K562 (cell line): ENCODE measurements around the gene TUBB1. TPM values are rescaled to one million over a fixed set of nuclear protein-coding genes. Genes with fewer than 3 reads are reported as not detected.

Source experiments
- ATAC-seq: fragments of 200-7000 bp; cut with Tn5 transposase; 3 replicates; pipeline ENCODE4 v1.9.1; 2020; ENCODE audit warnings: moderate library complexity
- BruUV-seq: library from RNA; stranded (reverse); fragments of 400-500 nt; replicated peaks from 2 replicates; lab custom pipeline; 2021; lab: Mats Ljungman, UMichigan
- CTCF ChIA-PET: fragments of 300-600 bp; formaldehyde crosslinking; extraction: SDS; loops from one replicate; lab custom pipeline; 2021; ENCODE audit warnings: low intra/inter-chr PET ratio; lab: Yijun Ruan, JAX
- POLR2A ChIA-PET: fragments of 300-600, 350-650 bp; sonication (Branson Sonifier 250); formaldehyde crosslinking; extraction: SDS; loops from one replicate; lab custom pipeline; 2021; ENCODE audit warnings: antibody characterized with exemption, inconsistent platforms; lab: Yijun Ruan, JAX
- DNase-seq, 4 experiments: peaks; one replicate each; pipeline versions ENCODE4 v3.0.0 to v3.0.0-alpha.2; 2011 to 2018; ENCODE audit warnings: low spot score in 3 of 4, mixed read lengths in 3 of 4; ENCODE audit errors: extremely low read depth in 1 of 4
- FAIRE-seq: peaks from 2 replicates; lab custom pipeline; 2011; peaks lifted over from hg19 to GRCh38; lab: Jason Lieb, UNC
- H2AFZ ChIP-seq: 2 replicates; pipeline ENCODE4 v1.6.0; 2011; ENCODE audit warnings: low read depth, low read length, control low read depth, inconsistent platforms
- H3K27ac ChIP-seq: fragments of 200-600 bp; 3 replicates; pipeline ENCODE4 v1.8.0; 2011; ENCODE audit warnings: low read depth, mild to moderate bottlenecking, control low read depth, inconsistent platforms, low read length, moderate library complexity, mixed read lengths; ENCODE audit errors: extremely low read depth
- H3K27me3 ChIP-seq, 2 experiments: fragments of 300-600 bp in 1 of 2; 2 replicates in 1 of 2; 3 replicates in 1 of 2; pipeline versions ENCODE4 v1.6.0 to v1.8.0; 2011; ENCODE audit warnings: inconsistent platforms in 2 of 2, low read length in 2 of 2, mild to moderate bottlenecking in 1 of 2, mixed read lengths in 1 of 2, moderate library complexity in 1 of 2; ENCODE audit not compliant: control insufficient read depth in 2 of 2, insufficient read depth in 2 of 2
- H3K36me3 ChIP-seq: fragments of 300-600 bp; 3 replicates; pipeline ENCODE4 v1.8.0; 2011; ENCODE audit warnings: mild to moderate bottlenecking, low read length, inconsistent platforms; ENCODE audit not compliant: control insufficient read depth, insufficient read depth
- H3K4me1 ChIP-seq, 2 experiments: fragments of 200-600 bp in 1 of 2; replicated peaks in 1 of 2; 2 replicates in 1 of 2; 3 replicates in 1 of 2; pipeline versions ENCODE4 v1.5.1 to v1.8.0; 2011; ENCODE audit warnings: inconsistent platforms in 2 of 2, low read length in 2 of 2, mild to moderate bottlenecking in 1 of 2, mixed read lengths in 1 of 2, moderate library complexity in 1 of 2; ENCODE audit not compliant: control insufficient read depth in 2 of 2, insufficient read depth in 2 of 2
- H3K4me2 ChIP-seq: 2 replicates; pipeline ENCODE4 v1.6.1; 2011; ENCODE audit warnings: low read length, control low read depth, inconsistent platforms, mixed read lengths; ENCODE audit not compliant: insufficient read depth
- H3K4me3 ChIP-seq: fragments of 200-600 bp; sonication (generic), shearing (Covaris generic); 2 replicates; pipeline ENCODE4 v1.5.1; 2016; ENCODE audit warnings: control low read depth, inconsistent platforms
- H3K79me2 ChIP-seq: fragments of 200-600 bp; 3 replicates; pipeline ENCODE4 v1.8.0; 2011; ENCODE audit warnings: low read length, inconsistent platforms; ENCODE audit not compliant: control insufficient read depth, insufficient read depth
- H3K9ac ChIP-seq, 2 experiments: 2 replicates each; pipeline versions ENCODE4 v1.6.0 to v1.6.1; 2011; ENCODE audit warnings: low read depth in 2 of 2, low read length in 2 of 2, control low read depth in 1 of 2, inconsistent platforms in 1 of 2, mild to moderate bottlenecking in 1 of 2, mixed read lengths in 1 of 2; ENCODE audit not compliant: insufficient read depth in 1 of 2
- H3K9me1 ChIP-seq: one replicate; pipeline ENCODE4 v1.6.0; 2011; ENCODE audit warnings: inconsistent platforms, mild to moderate bottlenecking, low read length, moderate library complexity; ENCODE audit not compliant: control insufficient read depth, insufficient read depth
- H3K9me3 ChIP-seq: replicated peaks from 2 replicates; pipeline ENCODE4 v1.5.1; 2011; ENCODE audit warnings: low read depth, low read length, inconsistent platforms; ENCODE audit not compliant: control insufficient read depth, insufficient read depth
- H4K20me1 ChIP-seq: replicated peaks from 2 replicates; pipeline ENCODE4 v1.6.1; 2011; ENCODE audit warnings: low read length, inconsistent platforms, mixed read lengths; ENCODE audit not compliant: control insufficient read depth, insufficient read depth
- ARNT ChIP-seq, 2 experiments: fragments of 450-650 bp; IDR thresholded peaks; 2 replicates each; pipeline ENCODE4 v1.6.1; 2016; ENCODE audit warnings: mild to moderate bottlenecking in 1 of 2
- BCLAF1 ChIP-seq, 2 experiments: fragments of 450-650 bp in 1 of 2; IDR thresholded peaks; 2 replicates each; pipeline ENCODE4 v1.6.1; 2011 to 2017; ENCODE audit warnings: low read depth in 2 of 2, antibody characterized with exemption in 1 of 2, borderline replicate concordance in 1 of 2, low read length in 1 of 2, mild to moderate bottlenecking in 1 of 2, mixed read lengths in 1 of 2; ENCODE audit not compliant: control insufficient read depth in 1 of 2
- BRD4 ChIP-seq: fragments of 200-600 bp; sonication (generic); IDR thresholded peaks from 2 replicates; pipeline ENCODE4 v1.6.1; 2017; ENCODE audit warnings: inconsistent platforms
- CBFA2T3 ChIP-seq: fragments of 450-650 bp; IDR thresholded peaks from 2 replicates; pipeline ENCODE4 v1.6.1; 2017
- EHMT2 ChIP-seq: fragments of 450-650 bp; IDR thresholded peaks from 2 replicates; pipeline ENCODE4 v1.6.1; 2018; ENCODE audit warnings: antibody characterized with exemption
- EP400 ChIP-seq: fragments of 450-650 bp; IDR thresholded peaks from 2 replicates; pipeline ENCODE4 v1.6.1; 2017; ENCODE audit warnings: antibody characterized with exemption, mild to moderate bottlenecking, moderate library complexity
- FOXO4 ChIP-seq: fragments of 450-650 bp; formaldehyde crosslinking; IDR thresholded peaks from 2 replicates; pipeline ENCODE4 v1.4.0; 2020; ENCODE audit warnings: mild to moderate bottlenecking, moderate library complexity
- MCM7 ChIP-seq, 2 experiments: fragments of 450-650 bp; IDR thresholded peaks; 2 replicates each; pipeline ENCODE4 v1.6.1; 2016 to 2018
- NKRF ChIP-seq: fragments of 450-650 bp; IDR thresholded peaks from 2 replicates; pipeline ENCODE4 v1.6.1; 2016; ENCODE audit warnings: borderline replicate concordance
- RBM14 ChIP-seq: fragments of 200-400 bp; formaldehyde crosslinking; IDR thresholded peaks from 2 replicates; pipeline ENCODE4 v1.6.1; 2018; ENCODE audit warnings: low read depth, mild to moderate bottlenecking, low read length, moderate library complexity, borderline replicate concordance; ENCODE audit not compliant: insufficient read depth
- SRSF1 ChIP-seq: fragments of 200-400 bp; formaldehyde crosslinking; IDR thresholded peaks from 2 replicates; pipeline ENCODE4 v1.6.1; 2017; ENCODE audit warnings: mild to moderate bottlenecking, low read depth, low read length, moderate library complexity
- ZNF644 ChIP-seq: fragments of 200-800 bp; sonication (Bioruptor generic); IDR thresholded peaks from 2 replicates; pipeline ENCODE4 v1.6.1; 2016; ENCODE audit warnings: low read depth, missing genetic modification characterization, missing compliant biosample characterization
- WGBS: fragments of 100-300 bp; shearing (Covaris generic); methylation state at CpG from one replicate; pipeline ENCODE4 v1.1.6; 2016; ENCODE audit warnings: low coverage, mixed read lengths; ENCODE audit not compliant: insufficient coverage; ENCODE audit errors: missing lambda C conversion rate; 5-methylcytosine and 5-hydroxymethylcytosine counted together
- in situ Hi-C: fragments of 300-500 bp; cut with MboI; formaldehyde crosslinking; loops from 4 replicates; pipeline ENCODE4 v1.15.0; 2018; ENCODE audit warnings: inconsistent platforms, mixed read lengths
- intact Hi-C: fragments of 100-400 bp; cut with micrococcal nuclease; formaldehyde crosslinking; loops from 2 replicates; pipeline ENCODE4 v1.14.2; 2022
- polyA plus RNA-seq, 8 experiments: library from polyadenylated mRNA; depleted of rRNA in 4 of 8; stranded (reverse) in 5 of 8; unstranded in 3 of 8; fragments of >200 nt; fragmentation: Nextera tagmentation in 2 of 8; fragmentation: Illumina TruSeq in 1 of 8; extraction: Ambion mirVana in 2 of 8; extraction: Trizol in 1 of 8; gene quantifications; 2 replicates each; pipeline versions ENCODE4 v1.2.1 to v1.2.3, GENCODE V29; 2011 to 2014; ENCODE audit warnings: inconsistent platforms in 1 of 8, missing spikeins in 1 of 8
- total RNA-seq, 7 experiments: library from RNA; depleted of rRNA in 6 of 7; stranded (reverse); fragments of >200 nt in 6 of 7; fragmentation: Illumina TruSeq in 2 of 7; extraction: Trizol in 2 of 7; gene quantifications; 2 replicates each; pipeline versions ENCODE4 v1.2.1 to v1.2.3, GENCODE V29; 2011 to 2021; ENCODE audit warnings: low replicate concordance in 1 of 7

TUBB1 gene
- total and polyA plus RNA-seq, 9 of the 15 experiments (the other 6 are each of a cell fraction or from before 2014, with no cell fraction given), result 1.5 to 3.9 (median 2.4) TPM

DNA sequence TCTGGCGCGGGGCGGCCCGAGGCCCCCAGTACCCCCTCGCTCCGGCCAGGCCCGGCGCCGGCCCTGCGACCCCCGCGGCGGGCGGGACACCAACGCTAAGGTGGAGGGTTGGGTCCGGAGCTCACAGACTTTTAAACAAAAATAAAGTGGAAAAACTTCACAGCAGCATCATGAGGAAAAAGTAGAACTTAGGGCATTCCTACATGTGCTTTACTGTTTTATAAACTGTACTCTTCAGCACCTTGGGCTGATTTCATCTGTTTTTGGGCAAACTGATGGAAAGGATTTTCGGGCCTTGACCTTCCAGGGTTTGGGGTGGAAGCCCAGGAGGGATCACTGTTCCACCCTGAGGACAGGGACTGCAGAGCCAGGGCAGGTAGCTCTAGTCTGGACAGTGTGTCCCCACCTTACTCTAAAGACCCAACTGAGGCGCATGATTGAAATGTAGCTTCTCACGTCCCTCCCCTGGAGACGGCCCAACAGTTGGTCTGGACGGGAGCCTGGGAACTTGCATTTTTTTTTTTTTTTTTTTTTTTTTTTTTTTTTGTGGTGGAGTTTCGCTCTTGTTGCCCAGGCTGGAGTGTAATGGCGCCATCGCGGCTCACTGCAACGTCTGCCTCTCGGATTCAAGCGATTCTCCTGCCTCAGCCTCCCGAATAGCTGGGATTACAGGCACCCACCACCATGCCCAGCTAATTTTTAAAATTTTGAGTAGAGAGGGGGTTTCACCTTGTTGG, 37.4 kb upstream of the TUBB1 start (continued):
- TF ChIP-seq EP400, result peak; percentile 15; the same call in 1 of the 2 replicates
- TF ChIP-seq RBM14, result no peak
- TF ChIP-seq ZNF644, result 0 out of 2 replicates have a peak, but pooled peaks have one; percentile 8
- TF ChIP-seq BRD4, result peak; percentile 47; the same call in 1 of the 2 replicates

DNA sequence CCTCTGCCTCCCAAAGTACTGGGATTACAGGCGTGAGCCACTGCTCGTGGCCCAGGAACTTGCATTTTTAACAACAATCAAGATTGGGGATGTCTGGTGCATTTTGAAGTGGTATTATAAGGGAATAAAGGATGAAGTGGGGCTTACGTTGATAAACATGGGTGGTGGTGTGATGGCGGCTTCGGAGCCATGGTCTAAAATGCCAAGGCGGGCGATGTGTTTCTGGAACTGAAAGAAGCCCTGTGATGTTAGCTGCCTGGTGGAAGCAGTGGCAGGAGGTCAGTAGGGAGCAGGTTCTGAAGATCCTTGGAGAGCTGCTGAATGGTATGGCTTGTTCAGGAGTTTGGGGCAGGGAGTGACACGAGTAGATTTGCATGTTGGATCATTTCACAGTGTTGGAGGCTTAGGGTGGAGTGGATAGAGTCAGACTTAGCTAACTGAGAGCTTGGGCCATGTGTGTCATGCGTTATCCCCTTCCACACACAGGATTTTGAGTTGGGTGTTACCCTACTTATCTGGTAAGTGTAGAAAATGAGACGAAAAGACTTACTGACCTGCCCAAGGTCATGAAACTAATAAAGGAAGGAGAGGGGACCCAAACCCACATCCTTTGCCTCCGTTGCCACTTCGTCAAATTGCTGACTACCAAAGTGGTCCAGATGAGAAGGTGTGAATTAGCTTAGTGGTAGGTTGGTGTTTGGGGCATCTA, 36.7 kb upstream of the TUBB1 start:
- FAIRE-seq, result peak; percentile 66
- TSS peak; percentile 40 for BruUV-seq
- ATAC-seq, result peak; percentile 70
- TF ChIP-seq BCLAF1 (IDR thresholded peaks at IDR 0.05; ENCODE audit: borderline replicate concordance in 1 of 2, control insufficient read depth in 1 of 2, low read depth in 2 of 2, low read length in 1 of 2) (no peak), MCM7 (IDR thresholded peaks at IDR 0.05) (no peak), CBFA2T3 (0 out of 2 replicates have a peak, but pooled peaks have one; percentile 21), EHMT2 (peak; percentile 41; the same call in 1 of the 2 replicates), ARNT (IDR thresholded peaks at IDR 0.05) (no peak), NKRF (peak; percentile 17; the same call in 1 of the 2 replicates), SRSF1 (no peak), FOXO4 (CRISPR knock-in tag) (no peak)

More for the DNA sequence above, 36.7 kb upstream of the TUBB1 start:
- Histone ChIP-seq H3K9me3 (no peaks in the 10 kb centered on the region), H4K20me1 (peaks cover 5% of the 10 kb centered on the region; the same call in 1 of the 2 replicates), H3K27me3 (no peaks in the 10 kb centered on the region), H3K9ac (peak overlapping the region; percentile 95 to 96), H3K27ac (peak overlapping the region; percentile 84), H3K36me3 (peaks cover 47% of the 10 kb centered on the region), H3K4me2 (peak overlapping the region; percentile 96), H3K79me2 (peaks cover 62% of the 10 kb centered on the region), H3K4me3 (peak overlapping the region; percentile 78), H3K4me1 (peaks cover 17 to 25% of the 10 kb centered on the region in 2 experiments; a peak in 4 of 5 replicates), H3K9me1 (no peaks in the 10 kb centered on the region), H2AFZ (no peak overlapping the region)
- intact Hi-C loops (loop anchor here (5.0 kb wide), 2 partner anchors 50 to 90 kb away; partner anchors contain the start of gene ATP5F1E), in situ Hi-C loops (no loop called here)
- DNase-seq, result peak in 2 of 4 experiments; percentile 40 to 74
- WGBS, result 10% methylated on average over 12 of the region's 12 CpGs
- CTCF ChIA-PET, result no interaction called here
- POLR2A ChIA-PET, result interaction anchor here (0.6 to 4.6 kb wide), 7 partner anchors 11 to 449 kb away, joined by 3 to 29 read pairs (median 5); partner anchors contain the start of gene ATP5F1E
